Peyer's patch (tissue), 4 donors: ENCODE results near the gene MRPS5. TPM values are rescaled to one million over a fixed set of nuclear protein-coding genes. Genes with fewer than 3 reads are reported as not detected.
"Not testable (repeated sequence)": the region's sequence is repeated elsewhere in the genome, so short reads cannot be mapped to it uniquely, and the experiment has no call there.

ENCODE experiments used
- DNase-seq, 3 donors: peaks; one replicate each; pipeline ENCODE4 v3.0.0-alpha.2; 2017 to 2019
- H3K27ac ChIP-seq, 4 donors: fragments of 200-600 bp; sonication (generic); one replicate each; pipeline ENCODE4 v1.5.1; 2016 to 2019
- H3K27me3 ChIP-seq, 2 donors: fragments of 200-600 bp; sonication (generic); one replicate each; pipeline ENCODE4 v1.5.1; 2019
- H3K36me3 ChIP-seq, 3 donors: fragments of 200-600 bp; sonication (generic); one replicate each; pipeline ENCODE4 v1.5.1; 2016 to 2019
- H3K4me1 ChIP-seq, 4 donors: fragments of 200-600 bp; sonication (generic); one replicate each; pipeline ENCODE4 v1.5.1; 2016 to 2019
- H3K4me3 ChIP-seq, 4 donors: fragments of 200-600 bp; sonication (generic); 1 replicate in 3 of 4; 2 replicates in 1 of 4; pipeline ENCODE4 v1.5.1; 2016 to 2019; ENCODE audit warnings: mild to moderate bottlenecking in 1 of 4
- H3K9me3 ChIP-seq, 4 donors: fragments of 200-600 bp; sonication (generic); one replicate each; pipeline ENCODE4 v1.5.1; 2016 to 2019; ENCODE audit warnings: mild to moderate bottlenecking in 1 of 4
- POLR2A ChIP-seq, 2 donors: fragments of 450-650 bp; IDR thresholded peaks; one replicate each; pipeline ENCODE4 v1.5.1; 2017; ENCODE audit warnings: antibody characterized with exemption in 2 of 2, mild to moderate bottlenecking in 2 of 2, moderate library complexity in 2 of 2
- total RNA-seq, 4 donors: library from RNA; depleted of rRNA; stranded (reverse); fragments of >200 nt; gene quantifications; one replicate each; pipeline ENCODE4 v1.1.0, GENCODE V29; 2016
- TF ChIP-seq, protein P1 (sequence below), 6 experiments: fragments of 450-650 bp in 4 of 6; fragments of 200-600 bp in 2 of 6; sonication (generic) in 1 of 6; IDR thresholded peaks; one replicate each; pipeline ENCODE4 v1.5.1; 2017 to 2019; ENCODE audit warnings: antibody characterized with exemption in 6 of 6, mild to moderate bottlenecking in 3 of 6, moderate library complexity in 1 of 6

The MRPS5 gene
- total RNA-seq, 4 donors from 2014 or later = 52.0 to 87.3 (median 66.2) TPM

DNA sequence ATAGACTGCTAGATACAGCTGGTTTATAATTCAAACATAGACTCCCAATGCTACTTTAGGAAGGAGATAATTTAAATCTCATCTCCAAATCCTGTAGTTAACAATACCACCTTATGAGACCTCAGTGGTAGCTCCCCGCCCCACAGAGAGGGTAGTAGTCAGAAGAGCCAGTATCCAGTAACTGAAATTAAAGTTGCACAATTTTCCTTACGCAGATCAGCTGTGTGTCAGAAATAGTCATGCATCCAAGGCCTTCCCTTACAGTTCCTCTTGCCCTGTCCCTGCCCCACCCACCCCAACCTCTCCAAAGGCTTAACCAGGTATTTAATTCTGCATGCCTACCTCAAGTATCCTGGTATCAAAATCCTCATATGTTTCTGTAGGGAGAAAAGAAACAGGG is 15.5 kb downstream of the MRPS5 start:
- Histone ChIP-seq H3K4me3 (no peak overlapping the region), H3K27me3 (no peaks in the 10 kb centered on the region), H3K4me1 (no peaks in the 10 kb centered on the region), H3K9me3 (no peaks in the 10 kb centered on the region), H3K36me3 (peaks cover 0 to 100% (median 8%) of the 10 kb centered on the region in 3 donors), H3K27ac (no peak overlapping the region)
- TF ChIP-seq, protein P1, sequence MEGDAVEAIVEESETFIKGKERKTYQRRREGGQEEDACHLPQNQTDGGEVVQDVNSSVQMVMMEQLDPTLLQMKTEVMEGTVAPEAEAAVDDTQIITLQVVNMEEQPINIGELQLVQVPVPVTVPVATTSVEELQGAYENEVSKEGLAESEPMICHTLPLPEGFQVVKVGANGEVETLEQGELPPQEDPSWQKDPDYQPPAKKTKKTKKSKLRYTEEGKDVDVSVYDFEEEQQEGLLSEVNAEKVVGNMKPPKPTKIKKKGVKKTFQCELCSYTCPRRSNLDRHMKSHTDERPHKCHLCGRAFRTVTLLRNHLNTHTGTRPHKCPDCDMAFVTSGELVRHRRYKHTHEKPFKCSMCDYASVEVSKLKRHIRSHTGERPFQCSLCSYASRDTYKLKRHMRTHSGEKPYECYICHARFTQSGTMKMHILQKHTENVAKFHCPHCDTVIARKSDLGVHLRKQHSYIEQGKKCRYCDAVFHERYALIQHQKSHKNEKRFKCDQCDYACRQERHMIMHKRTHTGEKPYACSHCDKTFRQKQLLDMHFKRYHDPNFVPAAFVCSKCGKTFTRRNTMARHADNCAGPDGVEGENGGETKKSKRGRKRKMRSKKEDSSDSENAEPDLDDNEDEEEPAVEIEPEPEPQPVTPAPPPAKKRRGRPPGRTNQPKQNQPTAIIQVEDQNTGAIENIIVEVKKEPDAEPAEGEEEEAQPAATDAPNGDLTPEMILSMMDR (IDR thresholded peaks at IDR 0.05) = no peak
- TF ChIP-seq POLR2A (IDR thresholded peaks at IDR 0.05) = no peak
- no peak for DNase-seq

DNA sequence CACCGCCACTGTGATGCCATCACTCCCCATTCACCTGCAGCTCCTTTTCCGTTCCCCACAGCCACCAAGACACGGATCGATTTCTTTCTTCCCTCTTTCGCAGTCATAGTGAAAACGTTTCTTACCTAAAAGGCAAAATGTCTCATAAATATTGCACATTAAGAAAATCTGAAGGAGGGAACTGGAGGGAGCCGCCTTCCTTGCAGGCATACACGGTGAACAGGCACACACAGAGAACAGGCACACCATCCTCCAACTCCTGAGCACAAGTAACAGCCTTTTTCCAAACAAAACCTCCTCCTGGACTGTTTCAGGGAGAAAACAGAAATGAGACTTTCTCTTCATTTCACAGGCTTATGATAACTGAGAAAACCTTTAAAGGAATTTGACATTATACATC is 17.0 kb downstream of the MRPS5 start:
- peaks cover 0 to 100% (median 8%) of the 10 kb centered on the region in 3 donors for H3K36me3 ChIP-seq
- H3K27me3 ChIP-seq = no peaks in the 10 kb centered on the region
- H3K27ac ChIP-seq = no peak overlapping the region
- TF ChIP-seq POLR2A (IDR thresholded peaks at IDR 0.05) = no peak
- TF ChIP-seq, protein P1 (IDR thresholded peaks at IDR 0.05) = no peak
- H3K9me3 ChIP-seq = no peaks in the 10 kb centered on the region
- no peaks in the 10 kb centered on the region for H3K4me1 ChIP-seq
- no peak for DNase-seq
- no peak overlapping the region for H3K4me3 ChIP-seq

DNA sequence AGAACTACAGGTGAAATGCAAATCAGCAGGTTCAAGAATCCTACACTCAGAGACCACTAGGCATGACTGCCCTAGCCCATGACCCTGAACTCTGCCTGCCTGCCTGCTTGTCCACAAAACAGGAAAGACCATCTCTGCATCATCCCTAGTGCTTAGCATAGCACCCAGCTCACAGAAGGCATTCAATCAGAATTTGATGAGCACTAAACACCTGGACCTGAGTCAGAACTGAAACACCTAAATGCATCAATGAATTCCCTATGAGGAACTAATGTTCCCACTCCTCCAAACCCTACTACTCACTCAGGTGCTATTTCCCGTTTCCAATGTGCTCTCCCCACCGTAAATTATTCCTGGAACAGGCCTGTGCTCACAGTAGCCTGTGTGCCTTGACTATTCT is 21.7 kb downstream of the MRPS5 start:
- Histone ChIP-seq H3K4me1 (no peaks in the 10 kb centered on the region), H3K27ac (no peak overlapping the region), H3K36me3 (peaks cover 0 to 80% (median 0%) of the 10 kb centered on the region in 3 donors), H3K27me3 (no peaks in the 10 kb centered on the region), H3K9me3 (no peaks in the 10 kb centered on the region), H3K4me3 (no peak overlapping the region)
- DNase-seq = no peak
- TF ChIP-seq, protein P1 (IDR thresholded peaks at IDR 0.05) = no peak
- TF ChIP-seq POLR2A (IDR thresholded peaks at IDR 0.05) = no peak

DNA sequence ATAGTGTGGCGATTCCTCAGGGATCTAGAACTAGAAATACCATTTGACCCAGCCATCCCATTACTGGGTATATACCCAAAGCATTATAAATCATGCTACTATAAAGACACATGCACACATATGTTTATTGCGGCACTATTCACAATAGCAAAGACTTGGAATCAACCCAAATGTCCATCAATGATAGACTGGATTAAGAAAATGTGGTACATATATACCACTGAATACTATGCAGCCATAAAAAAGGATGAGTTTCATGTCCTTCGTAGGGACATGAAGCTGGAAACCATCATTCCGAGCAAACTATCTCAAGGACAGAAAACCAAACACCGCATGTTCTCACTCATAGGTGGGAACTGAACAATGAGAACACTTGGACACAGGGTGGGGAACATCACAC is 23.3 kb downstream of the MRPS5 start:
- H3K27me3 ChIP-seq, H3K9me3 ChIP-seq, H3K27ac ChIP-seq, H3K4me1 ChIP-seq, DNase-seq, H3K4me3 ChIP-seq: not testable (repeated sequence)
- peaks cover 0 to 75% (median 0%) of the 10 kb centered on the region in 3 donors for H3K36me3 ChIP-seq

DNA sequence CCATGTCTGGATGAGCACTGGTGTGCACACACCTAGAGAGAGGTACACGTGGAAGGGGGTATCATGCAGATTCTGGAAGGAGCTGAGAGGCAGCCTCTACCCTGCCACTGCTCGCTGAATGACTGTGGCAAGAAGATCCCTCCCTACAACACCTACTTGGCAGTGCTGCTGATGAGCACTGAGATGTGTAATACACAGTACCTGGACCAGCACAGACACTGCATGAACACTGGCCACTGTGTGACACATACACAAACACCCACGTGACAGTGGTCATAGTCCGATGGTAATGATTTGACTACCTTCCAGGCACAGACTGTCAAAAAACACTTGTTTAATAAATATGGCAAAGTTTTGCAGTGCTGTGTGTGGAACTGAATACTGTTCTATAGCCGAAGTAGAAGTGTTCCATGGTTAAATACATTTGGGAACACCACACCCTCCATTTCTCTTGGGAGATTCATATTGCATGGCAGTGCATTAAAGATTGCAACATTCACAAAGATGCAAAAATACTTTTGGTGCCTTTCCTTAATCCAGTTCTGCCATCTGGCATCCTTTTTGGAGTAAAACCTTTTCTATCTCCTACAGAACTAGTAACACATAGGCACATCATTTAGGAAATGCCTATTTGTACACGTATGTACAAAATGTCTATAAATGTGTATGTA is 29.6 kb downstream of the MRPS5 start:
- peaks cover 0 to 74% (median 3%) of the 10 kb centered on the region in 3 donors for H3K36me3 ChIP-seq
- TF ChIP-seq POLR2A (IDR thresholded peaks at IDR 0.05) = no peak
- TF ChIP-seq, protein P1 (IDR thresholded peaks at IDR 0.05) = no peak
- no peak for DNase-seq
- H3K9me3 ChIP-seq = no peaks in the 10 kb centered on the region
- H3K4me1 ChIP-seq = no peaks in the 10 kb centered on the region
- H3K27ac ChIP-seq = no peak overlapping the region
- H3K4me3 ChIP-seq = no peak overlapping the region
- H3K27me3 ChIP-seq = no peaks in the 10 kb centered on the region

DNA sequence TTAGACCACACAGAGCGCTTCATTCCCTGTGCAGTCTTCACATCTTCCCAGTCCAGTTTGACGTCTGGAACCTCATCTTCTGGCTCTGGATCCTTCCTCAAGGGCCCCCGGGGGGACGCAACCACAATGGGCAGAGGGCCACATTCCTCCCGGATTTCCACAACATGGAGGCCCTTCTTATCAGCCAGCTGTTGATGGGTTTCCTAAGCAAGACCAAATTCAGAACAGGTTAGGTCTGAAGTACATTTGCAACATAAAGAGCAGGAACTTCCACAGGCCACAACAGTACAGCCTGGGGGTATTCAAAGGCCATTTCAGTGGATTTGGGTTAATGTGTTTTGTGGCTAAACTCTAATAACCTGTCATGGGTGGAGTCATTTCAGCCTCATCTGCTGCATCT is 34.2 kb downstream of the MRPS5 start:
- Histone ChIP-seq H3K4me3 (no peak overlapping the region), H3K27me3 (no peaks in the 10 kb centered on the region), H3K4me1 (no peaks in the 10 kb centered on the region), H3K9me3 (no peaks in the 10 kb centered on the region), H3K27ac (no peak overlapping the region), H3K36me3 (peaks cover 0 to 59% (median 3%) of the 10 kb centered on the region in 3 donors)
- no peak for TF ChIP-seq POLR2A (IDR thresholded peaks at IDR 0.05)
- TF ChIP-seq, protein P1 (IDR thresholded peaks at IDR 0.05) = no peak
- DNase-seq = no peak
